Activated T-cell treated with anti-CD3 and anti-CD28 coated beads, Interleukin-2, amount 50 U/mL, for 72 hours (primary cell): ENCODE data around the gene KIF27. TPM values are rescaled to one million over a fixed set of nuclear protein-coding genes. Genes with fewer than 3 reads are reported as not detected.
"Not testable (repeated sequence)": the region's sequence is repeated elsewhere in the genome, so short reads cannot be mapped to it uniquely, and the experiment has no call there.

ENCODE experiments used
- ATAC-seq, 2 donors: fragments of 150-1000 bp; cut with Tn5 transposase; replicated peaks in 1 of 2; 2 replicates each; pipeline ENCODE4 v1.10.0; 2021; ENCODE audit warnings: moderate library complexity in 2 of 2, mild to moderate bottlenecking in 1 of 2
- DNase-seq, 2 donors: peaks; one replicate each; pipeline ENCODE4 v3.0.0; 2021 to 2022; ENCODE audit warnings: mixed read lengths in 1 of 2
- H3K27ac Mint-ChIP-seq: one replicate; pipeline ENCODE4 v1.8.0; 2022; ENCODE audit warnings: mild to moderate bottlenecking, moderate library complexity, mixed read lengths
- H3K27me3 Mint-ChIP-seq: one replicate; pipeline ENCODE4 v1.8.0; 2022; ENCODE audit warnings: low read depth, mixed read lengths
- H3K36me3 Mint-ChIP-seq, 2 donors: one replicate each; pipeline ENCODE4 v1.8.0; 2022; ENCODE audit warnings: mixed read lengths in 2 of 2, mild to moderate bottlenecking in 1 of 2; ENCODE audit not compliant: insufficient read depth in 2 of 2
- H3K4me1 Mint-ChIP-seq: one replicate; pipeline ENCODE4 v1.8.0; 2022; ENCODE audit warnings: low read depth, mixed read lengths
- H3K4me3 Mint-ChIP-seq, 2 donors: one replicate each; pipeline ENCODE4 v1.8.0; 2022; ENCODE audit warnings: mild to moderate bottlenecking in 2 of 2, mixed read lengths in 2 of 2, moderate library complexity in 2 of 2
- H3K9me3 Mint-ChIP-seq, 2 donors: one replicate each; pipeline ENCODE4 v1.8.0; 2022; ENCODE audit warnings: mixed read lengths in 2 of 2
- total RNA-seq, 2 donors: library from RNA; stranded (reverse); gene quantifications; one replicate each; pipeline ENCODE4 v1.2.3, GENCODE V29; 2022

Gene KIF27
- total RNA-seq, 2 donors from 2014 or later: 5.4 to 6.4 TPM

DNA sequence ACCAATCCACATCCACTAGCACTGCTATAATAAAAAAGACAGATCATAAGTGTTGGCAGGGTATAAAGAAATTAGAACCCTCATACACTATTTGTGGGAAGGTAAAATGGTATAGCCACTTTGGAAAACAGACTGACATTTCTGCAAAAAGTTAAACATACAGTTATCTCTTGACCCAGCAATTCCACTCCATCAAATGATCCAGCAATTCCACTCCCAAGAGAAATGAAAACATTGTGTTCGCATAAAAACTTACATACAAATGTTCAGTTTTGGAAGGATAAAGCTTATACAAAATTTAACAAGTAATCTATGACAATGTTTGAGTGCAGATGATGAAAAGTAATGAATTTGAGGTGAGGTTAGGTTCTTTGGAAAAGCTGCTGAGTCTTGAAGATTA, 2.1 kb downstream of the KIF27 start:
- Mint-ChIP-seq H3K4me3 (no peak overlapping the region), H3K27me3 (no peaks in the 10 kb centered on the region), H3K27ac (no peak overlapping the region), H3K36me3 (no peaks in the 10 kb centered on the region), H3K4me1 (peaks cover 16% of the 10 kb centered on the region), H3K9me3 (no peaks in the 10 kb centered on the region)
- no peak for DNase-seq
- no peak for ATAC-seq

DNA sequence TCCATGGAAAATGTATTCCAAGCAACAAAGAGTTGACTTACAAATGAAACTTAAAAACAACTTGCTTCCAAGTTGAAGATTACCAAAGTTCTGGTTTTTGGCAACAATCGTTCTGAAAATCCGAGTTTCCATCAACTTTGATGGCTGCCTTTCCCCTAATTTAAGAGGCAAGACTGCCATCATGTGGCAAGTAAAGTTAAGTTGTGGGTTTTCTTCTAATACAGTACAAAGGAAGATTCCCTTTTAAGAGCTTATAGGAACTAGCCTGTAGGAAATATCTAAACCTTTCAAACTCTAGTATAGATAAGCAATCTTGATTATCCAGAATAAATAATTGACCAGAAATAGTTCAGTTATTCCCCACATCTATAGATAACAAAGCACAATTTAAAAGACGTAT, 9.0 kb downstream of the KIF27 start:
- DNase-seq, H3K9me3 Mint-ChIP-seq: not testable (repeated sequence)

DNA sequence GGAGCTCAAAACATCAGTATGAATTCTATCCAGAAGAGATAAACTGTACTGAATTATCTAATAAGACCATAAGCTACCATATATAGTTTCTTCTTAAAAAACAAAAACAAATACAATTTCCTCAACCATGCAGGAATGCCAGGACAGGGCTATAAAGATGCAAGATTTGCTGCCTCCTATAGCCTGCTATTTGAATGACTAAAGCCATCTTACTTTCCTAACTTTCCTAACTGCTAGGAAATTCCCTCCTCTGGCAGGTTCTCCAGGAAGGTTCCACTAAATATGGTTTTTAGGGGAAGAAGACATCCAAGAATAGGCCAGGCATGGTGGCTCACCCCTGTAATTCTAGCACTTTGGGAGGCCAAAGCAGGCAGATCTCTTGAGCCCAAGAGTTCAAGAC, 15.1 kb downstream of the KIF27 start:
- Mint-ChIP-seq H3K9me3 (no peaks in the 10 kb centered on the region), H3K27me3 (no peaks in the 10 kb centered on the region), H3K4me1 (no peaks in the 10 kb centered on the region), H3K27ac (no peak overlapping the region), H3K4me3 (no peak overlapping the region), H3K36me3 (no peaks in the 10 kb centered on the region)
- DNase-seq (no peak), ATAC-seq (no peak)

More for the DNA sequence above, 9.0 kb downstream of the KIF27 start:
- not testable (repeated sequence) for H3K27me3 Mint-ChIP-seq, H3K4me1 Mint-ChIP-seq, H3K4me3 Mint-ChIP-seq, H3K27ac Mint-ChIP-seq, H3K36me3 Mint-ChIP-seq
- ATAC-seq: peak; percentile 36 to 48

DNA sequence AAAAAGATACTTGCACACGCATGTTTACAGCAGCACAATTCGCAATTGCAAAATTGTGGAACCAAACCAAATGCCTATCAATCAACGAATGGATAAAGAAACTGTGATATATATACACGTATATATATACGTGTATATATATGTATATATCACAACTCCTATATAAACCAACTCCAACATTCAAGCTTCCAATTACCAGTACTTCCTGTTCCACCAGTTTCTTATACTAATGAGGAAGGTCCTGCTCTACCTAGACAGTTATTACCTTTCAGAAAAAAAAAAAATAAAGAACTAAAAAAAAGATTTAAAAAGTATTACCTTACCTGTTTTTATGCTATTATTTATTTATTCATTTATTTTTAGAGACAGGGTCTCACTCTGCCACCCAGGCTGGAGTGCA, 20.6 kb downstream of the KIF27 start:
- not testable (repeated sequence) for H3K27me3 Mint-ChIP-seq, DNase-seq, H3K4me3 Mint-ChIP-seq, H3K27ac Mint-ChIP-seq, ATAC-seq, H3K36me3 Mint-ChIP-seq, H3K4me1 Mint-ChIP-seq, H3K9me3 Mint-ChIP-seq

DNA sequence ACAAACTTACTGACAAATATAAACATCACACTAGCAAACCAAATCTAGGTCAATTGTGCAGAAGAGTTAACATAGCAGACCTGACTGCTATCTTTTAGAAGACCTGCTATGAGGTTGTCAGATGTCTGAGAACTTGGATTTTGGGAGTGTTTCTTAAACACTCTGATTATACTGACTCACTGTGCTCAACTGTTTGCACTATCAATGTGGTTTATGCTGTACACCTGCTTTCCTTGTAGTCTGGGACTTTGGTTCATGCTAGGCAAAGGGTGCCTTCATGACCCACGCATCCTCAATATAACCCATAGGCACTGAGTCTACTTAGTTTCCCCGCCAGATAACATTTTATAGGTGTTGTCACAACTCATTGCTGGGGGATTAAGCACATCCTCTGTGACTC, 26.9 kb downstream of the KIF27 start:
- H3K27ac Mint-ChIP-seq, DNase-seq, H3K4me3 Mint-ChIP-seq, H3K9me3 Mint-ChIP-seq, H3K36me3 Mint-ChIP-seq, H3K27me3 Mint-ChIP-seq, ATAC-seq, H3K4me1 Mint-ChIP-seq: not testable (repeated sequence)

DNA sequence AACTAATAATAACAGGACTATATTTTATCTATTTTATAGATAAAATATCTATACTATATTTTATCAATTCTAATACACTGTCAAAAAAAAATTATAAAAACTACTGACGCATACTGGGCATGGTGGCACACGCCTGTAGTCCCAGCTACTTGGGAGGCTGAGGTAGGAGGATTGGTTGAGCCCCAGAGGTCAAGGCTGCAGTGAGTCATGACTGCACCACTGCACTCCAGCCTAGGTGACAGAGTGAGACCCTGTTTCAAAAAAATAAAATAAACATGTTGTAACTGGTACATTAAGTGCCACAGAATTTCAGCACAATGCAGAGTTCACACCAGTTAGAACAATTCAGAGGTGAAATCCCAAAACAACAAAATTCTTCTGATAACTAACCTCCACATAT, 34.7 kb downstream of the KIF27 start:
- not testable (repeated sequence) for DNase-seq, H3K4me1 Mint-ChIP-seq, ATAC-seq, H3K4me3 Mint-ChIP-seq, H3K27me3 Mint-ChIP-seq, H3K27ac Mint-ChIP-seq, H3K9me3 Mint-ChIP-seq, H3K36me3 Mint-ChIP-seq

DNA sequence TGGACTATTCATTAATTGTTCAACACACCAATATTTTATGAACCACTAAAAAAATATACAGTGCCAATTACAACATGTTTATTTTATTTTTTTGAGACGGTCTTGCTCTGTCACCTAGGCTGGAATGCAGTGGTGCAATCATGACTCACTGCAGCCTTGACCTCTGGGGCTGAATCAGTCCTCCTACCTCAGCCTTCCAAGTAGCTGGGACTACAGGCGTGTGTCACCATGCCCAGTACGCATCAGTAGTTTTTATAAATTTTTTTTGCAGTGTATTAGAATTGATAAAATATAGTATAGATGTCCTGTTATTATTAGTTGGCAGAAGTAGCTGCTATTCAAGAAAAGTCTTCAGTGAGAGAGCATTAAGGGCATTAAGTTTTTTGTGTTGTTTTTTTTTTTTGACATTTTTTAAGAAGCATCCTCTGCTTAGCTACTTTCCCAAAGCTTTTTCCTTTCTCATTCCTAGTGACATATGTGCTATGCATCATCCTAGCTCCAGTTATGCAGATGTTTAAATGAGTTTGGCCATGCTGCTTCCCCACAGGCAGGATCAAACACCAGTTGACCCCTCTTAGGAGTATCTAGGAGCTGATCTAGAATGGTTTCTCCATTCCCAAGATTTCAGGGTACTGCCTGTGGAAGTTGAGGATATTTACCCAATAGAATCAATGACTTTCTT, 35.5 kb downstream of the KIF27 start:
- not testable (repeated sequence) for H3K36me3 Mint-ChIP-seq, H3K4me3 Mint-ChIP-seq, H3K4me1 Mint-ChIP-seq, H3K27ac Mint-ChIP-seq, H3K27me3 Mint-ChIP-seq, H3K9me3 Mint-ChIP-seq, DNase-seq, ATAC-seq

DNA sequence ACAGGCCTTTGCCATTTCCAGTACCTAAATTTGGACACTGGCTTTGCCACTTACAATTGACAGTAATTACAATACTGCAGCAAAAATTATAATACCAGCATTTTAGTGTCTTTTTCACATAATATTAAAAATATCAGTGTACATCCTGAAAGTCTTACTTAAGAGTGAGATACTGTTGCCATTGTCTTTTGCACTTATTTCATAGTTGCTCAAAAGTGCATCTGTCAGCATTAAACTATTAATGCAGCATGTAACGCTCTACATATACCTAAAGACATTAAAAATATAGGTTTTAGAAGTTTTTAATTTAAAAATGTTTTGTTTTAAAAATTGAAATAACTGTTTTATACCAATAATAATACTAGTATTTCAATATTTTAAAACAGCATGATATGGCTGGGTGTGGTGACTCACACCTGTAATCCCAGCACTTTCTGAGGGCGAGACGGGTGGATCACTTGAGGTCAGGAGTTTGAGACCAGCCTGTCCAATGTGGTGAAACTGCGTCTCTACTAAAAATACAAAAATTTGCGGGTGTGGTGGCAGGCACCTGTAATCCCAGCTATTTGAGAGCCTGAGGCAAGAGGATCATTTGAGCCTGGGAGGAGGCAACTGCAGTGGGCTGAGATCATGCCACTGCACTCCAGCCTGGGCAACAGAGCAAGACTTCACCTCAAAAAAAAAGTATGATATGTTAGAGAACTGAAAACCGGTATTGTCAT, 39.4 kb downstream of the KIF27 start:
- not testable (repeated sequence) for ATAC-seq, DNase-seq, H3K27ac Mint-ChIP-seq, H3K27me3 Mint-ChIP-seq, H3K4me1 Mint-ChIP-seq, H3K9me3 Mint-ChIP-seq, H3K4me3 Mint-ChIP-seq, H3K36me3 Mint-ChIP-seq

DNA sequence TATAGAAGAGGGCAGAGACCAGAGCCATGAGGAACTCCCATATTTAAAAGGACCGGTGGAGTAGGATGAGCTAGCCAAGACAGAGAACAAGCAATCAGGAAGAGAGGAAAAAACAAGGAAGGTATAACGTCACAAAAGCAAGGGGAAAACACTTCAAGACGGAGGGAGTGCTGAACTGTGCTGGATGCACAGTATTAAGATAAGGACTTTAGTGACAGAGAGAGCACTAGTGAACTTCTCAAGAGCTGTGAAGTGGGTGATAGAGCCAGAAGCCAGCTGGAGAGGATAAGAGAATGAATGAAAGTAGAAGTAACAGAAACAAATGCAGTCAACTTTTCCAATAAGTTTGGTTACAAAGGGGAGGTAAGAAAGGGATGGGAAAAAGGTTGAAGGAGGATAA, 45.7 kb downstream of the KIF27 start:
- H3K27ac Mint-ChIP-seq, H3K27me3 Mint-ChIP-seq, H3K4me3 Mint-ChIP-seq, H3K9me3 Mint-ChIP-seq, H3K36me3 Mint-ChIP-seq, ATAC-seq, H3K4me1 Mint-ChIP-seq, DNase-seq: not testable (repeated sequence)

DNA sequence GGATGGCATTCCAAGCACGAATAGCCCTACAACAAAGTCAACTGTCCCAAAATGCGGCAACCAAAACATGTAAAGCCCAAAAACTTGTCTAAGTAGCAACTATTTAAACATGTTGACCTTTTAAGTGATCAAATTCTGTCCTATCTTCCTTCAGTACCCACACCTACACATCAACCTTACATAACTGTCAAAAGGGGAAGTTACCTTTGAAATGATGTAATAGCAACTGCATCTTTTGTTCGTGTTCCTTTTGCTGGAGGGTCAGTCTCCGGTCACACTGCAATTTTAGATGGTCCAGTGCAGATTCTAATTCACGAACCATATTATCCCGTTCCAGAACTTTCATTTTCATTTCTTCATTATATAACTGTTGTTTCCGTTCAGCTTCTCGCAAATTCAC, 71.3 kb downstream of the KIF27 start:
- DNase-seq, H3K27me3 Mint-ChIP-seq, H3K4me3 Mint-ChIP-seq, H3K36me3 Mint-ChIP-seq, H3K27ac Mint-ChIP-seq, H3K4me1 Mint-ChIP-seq, H3K9me3 Mint-ChIP-seq, ATAC-seq: not testable (repeated sequence)

DNA sequence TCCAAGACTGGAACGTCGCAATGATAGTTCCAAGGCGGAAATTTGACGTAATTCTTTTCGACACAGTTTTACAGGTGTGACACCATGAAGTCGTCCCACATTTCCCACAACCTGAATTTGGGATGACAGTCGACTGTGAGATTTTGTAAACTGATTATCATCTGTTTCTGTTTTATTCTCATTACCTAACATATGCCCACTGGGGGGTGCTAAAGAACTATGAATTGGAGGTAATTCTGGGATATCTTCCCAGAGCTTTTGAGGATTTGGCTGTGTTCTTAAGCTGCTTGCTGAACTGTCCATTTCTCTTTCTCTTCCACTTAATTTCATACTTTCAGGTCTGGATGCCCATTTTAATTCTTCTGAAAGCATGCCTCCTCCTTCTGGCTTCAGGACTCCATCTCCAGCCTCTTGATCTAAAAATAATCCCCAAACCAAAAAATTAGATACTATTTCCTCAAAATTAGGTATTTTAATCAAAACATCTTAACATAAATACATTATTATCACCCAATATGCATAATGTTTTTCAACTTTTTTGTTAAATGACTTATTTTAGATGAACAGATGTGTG, 84.1 kb downstream of the KIF27 start:
- H3K27me3 Mint-ChIP-seq, DNase-seq, H3K36me3 Mint-ChIP-seq, H3K4me1 Mint-ChIP-seq, ATAC-seq, H3K27ac Mint-ChIP-seq, H3K4me3 Mint-ChIP-seq, H3K9me3 Mint-ChIP-seq: not testable (repeated sequence)

DNA sequence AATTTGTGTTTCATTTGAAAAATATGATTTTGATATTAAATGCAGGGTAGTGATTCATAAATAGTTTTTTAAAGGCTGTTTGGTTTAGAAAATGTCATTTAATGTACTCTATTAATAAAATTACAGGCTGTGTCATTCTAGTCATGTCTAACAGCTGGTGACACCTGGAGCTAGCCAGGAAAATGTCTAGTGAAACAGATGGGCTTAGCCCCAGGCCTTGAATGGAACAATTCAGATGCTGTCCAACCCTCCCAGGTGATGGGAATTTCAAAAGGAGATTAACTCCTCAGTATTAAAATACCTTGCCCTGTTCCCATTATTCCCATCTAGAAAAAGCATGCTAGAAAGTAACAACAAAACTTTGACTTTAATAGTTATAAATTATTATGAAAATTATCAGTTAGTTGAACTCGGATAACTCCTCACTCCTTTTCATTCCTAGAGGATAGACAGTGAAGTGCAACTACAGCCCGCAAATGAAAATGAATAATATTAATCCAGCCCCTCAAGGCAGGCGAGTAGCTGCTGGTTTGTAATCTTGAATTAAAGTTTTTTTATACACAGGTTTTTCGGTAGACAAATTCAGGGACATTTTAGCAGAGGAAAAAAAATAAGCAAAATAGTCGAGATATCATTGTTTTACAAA, 90.7 kb downstream of the KIF27 start:
- not testable (repeated sequence) for H3K9me3 Mint-ChIP-seq, H3K4me1 Mint-ChIP-seq, H3K4me3 Mint-ChIP-seq, H3K36me3 Mint-ChIP-seq, ATAC-seq, H3K27ac Mint-ChIP-seq, DNase-seq, H3K27me3 Mint-ChIP-seq

DNA sequence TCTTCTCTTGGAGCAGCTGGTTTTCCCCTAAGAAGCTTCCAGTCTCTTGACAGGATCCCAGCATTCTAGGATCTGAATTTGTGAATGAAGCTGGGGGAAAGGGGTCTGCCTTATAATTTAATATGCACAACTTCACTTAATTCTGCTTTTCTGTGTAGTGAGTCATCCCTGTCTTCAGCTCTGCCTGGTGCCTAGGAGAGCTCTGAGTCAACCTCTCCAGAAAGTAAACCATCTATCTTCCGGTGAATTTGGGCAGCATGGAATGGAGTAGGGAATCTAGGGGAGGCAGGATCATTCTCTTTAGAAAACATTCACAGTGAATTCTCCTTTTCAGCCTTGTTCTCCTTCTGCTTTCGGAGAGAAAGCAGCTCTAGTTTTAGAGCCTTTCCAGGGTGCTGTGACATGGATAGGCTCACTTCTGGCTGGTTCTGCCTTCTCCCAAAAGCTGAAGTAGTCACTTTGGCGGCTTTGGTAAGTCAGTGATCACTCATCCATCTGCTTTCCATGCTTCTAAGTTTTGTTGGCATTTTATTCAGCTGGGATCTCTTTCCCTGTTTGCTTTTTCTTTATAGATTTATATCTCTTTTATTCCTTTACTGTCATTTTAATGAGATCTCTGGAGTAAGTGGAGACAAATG, 96.1 kb downstream of the KIF27 start:
- ATAC-seq, H3K27ac Mint-ChIP-seq, H3K27me3 Mint-ChIP-seq, H3K9me3 Mint-ChIP-seq, DNase-seq, H3K4me3 Mint-ChIP-seq, H3K36me3 Mint-ChIP-seq, H3K4me1 Mint-ChIP-seq: not testable (repeated sequence)
